HG03442 (cell line): ENCODE data around the gene KCNJ16.

Experiments used
- ATAC-seq: cut with Tn5 transposase; IDR thresholded peaks from one replicate; pipeline ENCODE4 v1.9.1; 2021; ENCODE audit warnings: mild to moderate bottlenecking, moderate library complexity; ENCODE audit not compliant: unreplicated experiment

The KCNJ16 gene

GRCh38 chr17:70067134-70067533, 7.9 kb upstream of the KCNJ16 start:
- ATAC-seq: no peak

- ATAC-seq: no peak
Measured at GRCh38 chr17:70070305-70071027, 4.6 kb upstream of the KCNJ16 start.

- no peak for ATAC-seq
Measured at GRCh38 chr17:70071127-70071526, 3.9 kb upstream of the KCNJ16 start.

GRCh38 chr17:70071620-70072019, 3.4 kb upstream of the KCNJ16 start:
- no peak for ATAC-seq

GRCh38 chr17:70072546-70073309, 2.3 kb upstream of the KCNJ16 start:
- no peak for ATAC-seq

GRCh38 chr17:70073310-70073709, 1.7 kb upstream of the KCNJ16 start:
- no peak for ATAC-seq

- no peak for ATAC-seq
Measured at GRCh38 chr17:70073799-70074198, 1.2 kb upstream of the KCNJ16 start.

GRCh38 chr17:70074236-70074830, 692 bp upstream of the KCNJ16 start:
- ATAC-seq: no peak

GRCh38 chr17:70076189-70076588, 1.2 kb downstream of the KCNJ16 start:
- no peak for ATAC-seq

GRCh38 chr17:70076831-70077230, 1.8 kb downstream of the KCNJ16 start:
- ATAC-seq: no peak

- ATAC-seq: no peak
Measured at GRCh38 chr17:70078549-70078948, 3.5 kb downstream of the KCNJ16 start.

GRCh38 chr17:70078994-70079531, 4.0 kb downstream of the KCNJ16 start:
- no peak for ATAC-seq

- no peak for ATAC-seq
Measured at GRCh38 chr17:70080541-70081347, 5.7 kb downstream of the KCNJ16 start.

- ATAC-seq: no peak
Measured at GRCh38 chr17:70081885-70082284, 6.9 kb downstream of the KCNJ16 start.

GRCh38 chr17:70084476-70084875, 9.5 kb downstream of the KCNJ16 start:
- no peak for ATAC-seq

- ATAC-seq: no peak
Measured at GRCh38 chr17:70086516-70086915, 11.5 kb downstream of the KCNJ16 start.

- ATAC-seq: no peak
Measured at GRCh38 chr17:70089513-70090148, 14.6 kb downstream of the KCNJ16 start.

GRCh38 chr17:70091005-70091568, 16.1 kb downstream of the KCNJ16 start:
- no peak for ATAC-seq

GRCh38 chr17:70091696-70092095, 16.7 kb downstream of the KCNJ16 start:
- ATAC-seq: no peak

GRCh38 chr17:70093163-70093562, 18.1 kb downstream of the KCNJ16 start:
- ATAC-seq: no peak
